Sigmoid colon (tissue), 7 donors: ENCODE data around the gene DYNLT2B. TPM values are rescaled to one million over a fixed set of nuclear protein-coding genes. Genes with fewer than 3 reads are reported as not detected.
A peak's percentile ranks its signal among the peaks of the same experiment; 100 is the strongest.
"Not testable (repeated sequence)": the region's sequence is repeated elsewhere in the genome, so short reads cannot be mapped to it uniquely, and the experiment has no call there.

Experiments
- DNase-seq: peaks from one replicate; pipeline ENCODE4 v3.0.0-alpha.2; 2019
- H3K27ac ChIP-seq, 4 donors: fragments of 200-600 bp; sonication (generic); one replicate each; pipeline ENCODE4 v1.5.1; 2016 to 2019; ENCODE audit warnings: mild to moderate bottlenecking in 1 of 4
- H3K27me3 ChIP-seq, 3 donors: fragments of 200-600 bp; sonication (generic); one replicate each; pipeline ENCODE4 v1.5.1; 2019; ENCODE audit warnings: mild to moderate bottlenecking in 1 of 3
- H3K36me3 ChIP-seq, 4 donors: fragments of 200-600 bp; sonication (generic); one replicate each; pipeline ENCODE4 v1.5.1; 2016 to 2019
- H3K4me1 ChIP-seq, 4 donors: fragments of 200-600 bp; sonication (generic); one replicate each; pipeline ENCODE4 v1.5.1; 2017 to 2019
- H3K4me3 ChIP-seq, 4 donors: fragments of 200-600 bp; sonication (generic); one replicate each; pipeline ENCODE4 v1.5.1; 2017 to 2019; ENCODE audit warnings: mild to moderate bottlenecking in 2 of 4, moderate library complexity in 1 of 4
- H3K9me3 ChIP-seq, 4 donors: fragments of 200-600 bp in 3 of 4; sonication (generic) in 3 of 4; one replicate each; pipeline versions ENCODE4 v1.5.1 to v1.6.1; 2013 to 2019
- EP300 ChIP-seq, 4 donors: sonication (generic); formaldehyde crosslinking; IDR thresholded peaks; one replicate each; pipeline ENCODE4 v1.6.1; 2017; ENCODE audit warnings: antibody characterized with exemption in 4 of 4
- POLR2A ChIP-seq, 2 donors: fragments of 450-650 bp; IDR thresholded peaks; one replicate each; pipeline ENCODE4 v1.6.1; 2016; ENCODE audit warnings: antibody characterized with exemption in 2 of 2, mild to moderate bottlenecking in 2 of 2, moderate library complexity in 2 of 2
- POLR2AphosphoS5 ChIP-seq, 4 donors: sonication (generic); formaldehyde crosslinking; IDR thresholded peaks; one replicate each; pipeline ENCODE4 v1.6.1; 2017; ENCODE audit warnings: antibody characterized with exemption in 4 of 4
- WGBS, 2 donors: extraction: QIAGEN DNeasy Blood & Tissue Kit; methylation state at CpG; one replicate each; pipeline ENCODE4 v1.1.7; 2013; 5-methylcytosine and 5-hydroxymethylcytosine counted together
- intact Hi-C: fragments of 100-400 bp; cut with DNase I; formaldehyde crosslinking; loops from one replicate; pipeline ENCODE4 v1.15.1; 2023
- polyA plus RNA-seq, 3 donors: library from polyadenylated mRNA; stranded (reverse); fragments of 200-250 nt; gene quantifications; one replicate each; pipeline ENCODE4 v1.2.3, GENCODE V29; 2013
- total RNA-seq, 4 donors: library from RNA; depleted of rRNA; stranded (reverse); fragments of >200 nt; gene quantifications; one replicate each; pipeline ENCODE4 v1.1.0, GENCODE V29; 2016
- TF ChIP-seq, protein P1 (sequence below), 4 experiments: fragments of 450-650 bp in 3 of 4; fragments of 200-600 bp in 1 of 4; IDR thresholded peaks; one replicate each; pipeline ENCODE4 v1.5.1; 2016 to 2019; ENCODE audit warnings: antibody characterized with exemption in 4 of 4, mild to moderate bottlenecking in 3 of 4, moderate library complexity in 2 of 4
- donor health status: healthy with polysubstance abuse.
- donor health status: Bipolar disorder and iron deficiency.
- donor health status: healthy.

Gene DYNLT2B
- total and polyA plus RNA-seq, 7 donors, result 3.9 to 17.8 (median 11.5) TPM

DNA sequence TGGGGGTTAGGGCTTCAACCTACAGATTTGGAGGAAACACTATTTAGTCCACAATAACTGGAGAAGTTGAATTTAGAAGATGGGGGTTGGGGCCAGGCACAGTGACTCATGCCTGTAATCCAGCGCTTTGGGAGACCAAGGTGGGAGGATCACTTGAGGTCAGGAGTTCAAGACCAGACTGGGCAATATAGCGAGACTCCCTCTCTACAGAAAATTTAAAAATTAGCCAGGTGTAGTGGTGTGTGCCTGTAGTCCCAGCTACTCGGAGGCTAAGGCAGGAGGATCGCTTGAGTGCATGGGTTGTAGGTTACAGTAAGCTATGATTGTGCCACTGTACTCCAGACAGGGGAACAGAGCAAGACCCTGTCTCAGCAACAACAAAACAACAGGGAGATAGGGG is 5.0 kb upstream of the DYNLT2B start:
- H3K4me1 ChIP-seq, result peaks cover 0 to 6% (median 2%) of the 10 kb centered on the region in 4 donors
- no peaks in the 10 kb centered on the region for H3K9me3 ChIP-seq
- H3K27ac ChIP-seq, result no peak overlapping the region
- no peak for TF ChIP-seq POLR2A (IDR thresholded peaks at IDR 0.05)
- no peak overlapping the region for H3K4me3 ChIP-seq
- H3K27me3 ChIP-seq, result peaks cover 0 to 9% (median 0%) of the 10 kb centered on the region in 3 donors
- no peak for DNase-seq
- intact Hi-C loops, result no loop called here
- WGBS, 2 donors, result 94 to 96% methylated on average over 4 of the region's 4 CpGs
- H3K36me3 ChIP-seq, result no peaks in the 10 kb centered on the region

DNA sequence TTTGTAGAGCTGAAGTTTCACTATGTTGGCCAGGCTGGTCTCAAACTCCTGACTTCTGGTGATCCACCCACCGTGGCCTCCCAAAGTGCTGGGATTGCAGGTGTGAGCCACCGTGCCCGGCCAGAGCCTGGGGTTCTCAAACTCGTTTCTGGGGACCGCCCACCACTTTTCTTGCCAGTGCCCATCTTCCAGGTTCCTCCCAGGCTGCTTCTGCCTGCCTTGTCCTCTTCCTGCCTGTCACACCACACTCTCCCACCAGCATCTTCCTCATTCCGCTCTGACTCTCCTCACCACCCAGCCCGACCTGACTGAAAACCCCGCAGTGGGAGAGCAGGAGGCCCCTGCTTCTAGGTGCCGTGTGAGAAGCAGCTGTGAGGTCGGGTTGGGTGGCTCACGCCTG is 3.1 kb upstream of the DYNLT2B start:
- Histone ChIP-seq H3K4me3 (no peak overlapping the region), H3K4me1 (no peaks in the 10 kb centered on the region), H3K36me3 (no peaks in the 10 kb centered on the region), H3K27me3 (no peaks in the 10 kb centered on the region), H3K27ac (no peak overlapping the region), H3K9me3 (no peaks in the 10 kb centered on the region)
- intact Hi-C loops, result no loop called here
- TF ChIP-seq POLR2A (IDR thresholded peaks at IDR 0.05), result no peak
- TF ChIP-seq, protein P1, sequence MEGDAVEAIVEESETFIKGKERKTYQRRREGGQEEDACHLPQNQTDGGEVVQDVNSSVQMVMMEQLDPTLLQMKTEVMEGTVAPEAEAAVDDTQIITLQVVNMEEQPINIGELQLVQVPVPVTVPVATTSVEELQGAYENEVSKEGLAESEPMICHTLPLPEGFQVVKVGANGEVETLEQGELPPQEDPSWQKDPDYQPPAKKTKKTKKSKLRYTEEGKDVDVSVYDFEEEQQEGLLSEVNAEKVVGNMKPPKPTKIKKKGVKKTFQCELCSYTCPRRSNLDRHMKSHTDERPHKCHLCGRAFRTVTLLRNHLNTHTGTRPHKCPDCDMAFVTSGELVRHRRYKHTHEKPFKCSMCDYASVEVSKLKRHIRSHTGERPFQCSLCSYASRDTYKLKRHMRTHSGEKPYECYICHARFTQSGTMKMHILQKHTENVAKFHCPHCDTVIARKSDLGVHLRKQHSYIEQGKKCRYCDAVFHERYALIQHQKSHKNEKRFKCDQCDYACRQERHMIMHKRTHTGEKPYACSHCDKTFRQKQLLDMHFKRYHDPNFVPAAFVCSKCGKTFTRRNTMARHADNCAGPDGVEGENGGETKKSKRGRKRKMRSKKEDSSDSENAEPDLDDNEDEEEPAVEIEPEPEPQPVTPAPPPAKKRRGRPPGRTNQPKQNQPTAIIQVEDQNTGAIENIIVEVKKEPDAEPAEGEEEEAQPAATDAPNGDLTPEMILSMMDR (IDR thresholded peaks at IDR 0.05), result no peak
- TF ChIP-seq POLR2AphosphoS5 (IDR thresholded peaks at IDR 0.05), result no peak
- TF ChIP-seq EP300 (IDR thresholded peaks at IDR 0.05), result no peak
- WGBS, 2 donors, result 84 to 87% methylated on average over 11 of the region's 11 CpGs
- DNase-seq, result no peak

DNA sequence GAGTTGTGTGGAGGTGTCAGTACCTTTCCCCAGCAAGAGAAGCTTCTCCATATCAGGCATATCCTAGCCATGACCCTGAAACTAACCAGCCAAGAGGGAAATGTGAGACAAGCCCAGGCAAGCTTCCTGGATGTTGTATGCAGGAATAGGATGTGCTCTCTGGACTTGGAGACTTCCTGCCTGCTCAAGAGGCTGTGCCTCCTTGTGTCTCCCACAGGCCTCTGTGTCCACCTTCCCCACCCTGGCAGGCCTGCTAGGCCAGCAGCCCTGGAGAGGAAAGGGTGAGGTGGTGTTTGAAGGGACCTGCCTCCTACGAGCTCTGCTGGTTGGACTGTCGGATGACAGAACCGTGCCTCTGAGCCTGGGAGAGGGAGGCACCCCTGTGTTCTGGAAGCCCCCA is 2.1 kb upstream of the DYNLT2B start:
- Histone ChIP-seq H3K9me3 (no peaks in the 10 kb centered on the region), H3K27me3 (no peaks in the 10 kb centered on the region), H3K4me3 (no peak overlapping the region), H3K36me3 (peaks cover 0 to 5% (median 0%) of the 10 kb centered on the region in 4 donors), H3K4me1 (no peaks in the 10 kb centered on the region), H3K27ac (no peak overlapping the region)
- intact Hi-C loops, result no loop called here
- 73 to 80% methylated on average over 3 of the region's 3 CpGs for WGBS, 2 donors
- no peak for TF ChIP-seq EP300 (IDR thresholded peaks at IDR 0.05)
- no peak for TF ChIP-seq POLR2A (IDR thresholded peaks at IDR 0.05)
- TF ChIP-seq, protein P1 (IDR thresholded peaks at IDR 0.05), result no peak
- TF ChIP-seq POLR2AphosphoS5 (IDR thresholded peaks at IDR 0.05), result no peak
- no peak for DNase-seq

DNA sequence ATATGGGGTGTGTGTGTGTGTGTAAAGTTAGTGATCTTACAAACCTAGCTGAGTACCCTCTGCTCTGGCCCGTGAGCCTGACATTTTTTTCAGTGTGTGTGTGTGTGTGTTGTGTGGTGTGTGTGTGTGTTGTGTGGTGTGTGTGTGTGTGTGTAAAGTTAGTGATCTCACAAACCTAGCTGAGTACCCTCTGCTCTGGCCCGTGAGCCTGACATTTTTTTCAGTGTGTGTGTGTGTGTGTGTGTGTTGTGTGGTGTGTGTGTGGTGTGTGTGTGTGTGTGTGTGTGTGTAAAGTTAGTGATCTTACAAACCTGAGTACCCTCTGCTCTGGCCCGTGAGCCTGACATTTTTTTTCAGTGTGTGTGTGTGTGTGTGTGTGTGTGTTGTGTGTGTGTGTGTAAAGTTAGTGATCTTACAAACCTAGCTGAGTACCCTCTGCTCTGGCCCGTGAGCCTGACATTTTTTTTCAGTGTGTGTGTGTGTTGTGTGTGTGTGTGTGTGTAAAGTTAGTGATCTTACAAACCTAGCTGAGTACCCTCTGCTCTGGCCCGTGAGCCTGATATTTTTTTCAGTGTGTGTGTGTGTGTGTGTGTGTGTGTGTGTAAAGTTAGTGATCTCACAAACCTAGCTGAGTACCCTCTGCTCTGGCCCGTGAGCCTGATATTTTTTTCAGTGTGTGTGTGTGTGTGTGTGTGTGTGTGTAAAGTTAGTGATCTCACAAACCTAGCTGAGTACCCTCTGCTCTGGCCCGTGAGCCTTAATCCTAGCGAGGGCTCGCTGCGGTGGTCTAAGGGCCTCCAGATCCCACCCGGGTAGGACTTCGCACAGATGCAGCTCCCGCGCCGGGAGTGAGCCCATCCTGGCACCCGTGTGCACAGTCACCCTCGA is 997 bp downstream of the DYNLT2B start:
- 8 to 16% methylated on average over 16 to 17 of the region's 17 CpGs for WGBS, 2 donors
- peak overlapping the region; percentile 54 to 93 (median 80) for H3K4me3 ChIP-seq
- intact Hi-C loops, result loop anchor here (5.0 kb wide), 1 partner anchor 115 kb away; the partner anchor contains the start of gene UBXN7
- not testable (repeated sequence) for DNase-seq, H3K27me3 ChIP-seq, H3K36me3 ChIP-seq, H3K4me1 ChIP-seq, H3K9me3 ChIP-seq
- peak overlapping the region; percentile 82 to 93 (median 92) for H3K27ac ChIP-seq

DNA sequence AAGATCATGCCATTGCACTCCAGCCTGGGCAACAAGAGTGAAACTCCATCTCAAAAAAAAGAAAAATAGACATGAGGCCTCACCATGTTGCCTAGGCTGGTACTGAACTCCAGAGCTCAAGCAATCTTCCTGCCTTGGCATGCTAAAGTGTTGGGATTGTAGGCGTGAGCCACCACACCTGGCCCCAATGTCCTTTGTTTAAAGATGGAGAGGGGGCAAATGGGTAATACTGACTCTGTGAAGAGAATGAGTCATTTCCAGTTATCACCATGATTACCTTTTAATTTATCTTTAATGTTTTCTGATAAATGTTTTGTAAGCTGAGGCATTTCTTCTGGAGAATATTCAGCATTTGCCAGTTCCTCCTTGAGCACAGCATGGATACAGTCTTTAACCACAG is 2.2 kb downstream of the DYNLT2B start:
- Histone ChIP-seq H3K4me1 (no peaks in the 10 kb centered on the region), H3K36me3 (peaks cover 0 to 5% (median 0%) of the 10 kb centered on the region in 4 donors), H3K4me3 (no peak overlapping the region), H3K9me3 (no peaks in the 10 kb centered on the region), H3K27ac (no peak overlapping the region), H3K27me3 (no peaks in the 10 kb centered on the region)
- no peak for DNase-seq
- intact Hi-C loops, result loop anchor here (2.0 to 5.0 kb wide), 2 partner anchors 27 to 116 kb away; partner anchors contain the start of gene UBXN7
- TF ChIP-seq EP300 (IDR thresholded peaks at IDR 0.05), result no peak
- no peak for TF ChIP-seq POLR2A (IDR thresholded peaks at IDR 0.05)
- TF ChIP-seq, protein P1 (IDR thresholded peaks at IDR 0.05), result no peak
- no peak for TF ChIP-seq POLR2AphosphoS5 (IDR thresholded peaks at IDR 0.05)
- WGBS, 2 donors, result 85 to 88% methylated on average over 1 of the region's 1 CpG
